HCT116 (cell line): ENCODE measurements around the gene NMNAT3. TPM values are rescaled to one million over a fixed set of nuclear protein-coding genes. Genes with fewer than 3 reads are reported as not detected.

Experiments
- ATAC-seq: fragments of 200-7000 bp; cut with Tn5 transposase; 2 replicates; pipeline ENCODE4 v1.9.1; 2020; ENCODE audit warnings: mild to moderate bottlenecking, moderate library complexity
- BruUV-seq: library from RNA; stranded (reverse); fragments of 400-500 nt; replicated peaks from 2 replicates; lab custom pipeline; 2021; lab: Mats Ljungman, UMichigan
- CTCF ChIA-PET: fragments of 300-600 bp; sonication (Branson Sonifier 250); formaldehyde crosslinking; loops from one replicate; lab custom pipeline; 2021; ENCODE audit warnings: antibody characterized with exemption; lab: Charles Lee
- POLR2A ChIA-PET: fragments of 300-600, 350-600 bp; sonication (Branson Sonifier 250); formaldehyde crosslinking; loops from one replicate; lab custom pipeline; 2021; ENCODE audit warnings: antibody characterized with exemption; lab: Charles Lee
- RAD21 ChIA-PET, 2 experiments: fragments of 300-600 bp; sonication (Branson Sonifier 250); formaldehyde crosslinking; loops; one replicate each; lab custom pipeline; 2023; ENCODE audit warnings: low total read pairs in 2 of 2; ENCODE audit not compliant: uncharacterized antibody in 2 of 2, unreplicated experiment in 2 of 2, low non-redundant PET in 1 of 2; lab: Charles Lee
- DNase-seq: peaks from one replicate; pipeline ENCODE4 v3.0.0-alpha.2; 2010; ENCODE audit warnings: low read depth, low spot score
- H2AFZ ChIP-seq: fragments of 200-600 bp; shearing (Covaris generic), sonication (generic); 2 replicates; pipeline ENCODE4 v1.6.1; 2017; ENCODE audit warnings: low read depth, mixed run types, mixed read lengths, antibody characterized with exemption, low read length; ENCODE audit not compliant: poor library complexity, severe bottlenecking
- H3K27ac ChIP-seq: 2 replicates; pipeline ENCODE4 v1.5.1; 2012; ENCODE audit warnings: low read depth, low read length
- H3K27me3 ChIP-seq: fragments of 200-600 bp; sonication (generic); 2 replicates; pipeline ENCODE4 v1.6.1; 2016; ENCODE audit warnings: mixed run types, low read length, mixed read lengths; ENCODE audit not compliant: insufficient read depth
- H3K36me3 ChIP-seq, 2 experiments: fragments of 200-500 bp in 1 of 2; fragments of 200-600 bp in 1 of 2; sonication (Bioruptor generic) in 1 of 2; sonication (generic) in 1 of 2; 2 replicates each; pipeline versions ENCODE4 v1.5.1 to v1.6.1; 2014 to 2016; ENCODE audit warnings: low read length in 2 of 2, inconsistent platforms in 1 of 2, mixed read lengths in 1 of 2, mixed run types in 1 of 2; ENCODE audit not compliant: insufficient read depth in 2 of 2, control insufficient read depth in 1 of 2
- H3K4me1 ChIP-seq, 2 experiments: fragments of 200-600 bp in 1 of 2; sonication (generic) in 1 of 2; 2 replicates each; pipeline versions ENCODE4 v1.5.1 to v1.6.1; 2012 to 2017; ENCODE audit warnings: low read length in 2 of 2, inconsistent platforms in 1 of 2, mild to moderate bottlenecking in 1 of 2, mixed read lengths in 1 of 2, mixed run types in 1 of 2, moderate library complexity in 1 of 2; ENCODE audit not compliant: insufficient read depth in 2 of 2, control insufficient read depth in 1 of 2
- H3K4me2 ChIP-seq: fragments of 200-600 bp; sonication (generic); 2 replicates; pipeline ENCODE4 v1.6.1; 2017; ENCODE audit warnings: mixed run types, low read length, mixed read lengths
- H3K4me3 ChIP-seq, 2 experiments: fragments of 200-600 bp in 1 of 2; sonication (generic) in 1 of 2; replicated peaks in 1 of 2; 2 replicates each; pipeline ENCODE4 v1.5.1; 2011 to 2016; ENCODE audit warnings: low read length in 2 of 2, control low read depth in 1 of 2, low read depth in 1 of 2, mild to moderate bottlenecking in 1 of 2, mixed read lengths in 1 of 2, mixed run types in 1 of 2
- H3K79me2 ChIP-seq: fragments of 200-600 bp; sonication (generic); 2 replicates; pipeline ENCODE4 v1.6.1; 2017; ENCODE audit warnings: mild to moderate bottlenecking, mixed run types, low read length, moderate library complexity, mixed read lengths; ENCODE audit not compliant: insufficient read depth
- H3K9ac ChIP-seq: fragments of 200-600 bp; sonication (generic); 2 replicates; pipeline ENCODE4 v1.6.1; 2016; ENCODE audit warnings: low read length, mixed read lengths
- H3K9me2 ChIP-seq: fragments of 200-600 bp; sonication (generic), shearing (Covaris generic); 2 replicates; pipeline ENCODE4 v1.6.1; 2017; ENCODE audit warnings: mixed run types, mild to moderate bottlenecking, moderate library complexity; ENCODE audit not compliant: insufficient read depth
- H3K9me3 ChIP-seq, 2 experiments: fragments of 200-500 bp in 1 of 2; fragments of 200-600 bp in 1 of 2; sonication (Bioruptor generic) in 1 of 2; sonication (generic) in 1 of 2; 2 replicates each; pipeline ENCODE4 v1.6.1; 2014 to 2017; ENCODE audit warnings: low read length in 2 of 2, mixed read lengths in 2 of 2, inconsistent platforms in 1 of 2, low read depth in 1 of 2, mild to moderate bottlenecking in 1 of 2, mixed run types in 1 of 2, moderate library complexity in 1 of 2; ENCODE audit not compliant: control insufficient read depth in 1 of 2, insufficient read depth in 1 of 2
- H4K20me1 ChIP-seq: fragments of 200-600 bp; sonication (generic), shearing (Covaris generic); 2 replicates; pipeline ENCODE4 v1.6.1; 2017; ENCODE audit warnings: mixed run types, mild to moderate bottlenecking, moderate library complexity; ENCODE audit not compliant: insufficient read depth
- CBX3 ChIP-seq: IDR thresholded peaks from 2 replicates; pipeline ENCODE4 v1.6.1; 2012; ENCODE audit warnings: low read depth
- CEBPB ChIP-seq: IDR thresholded peaks from 2 replicates; pipeline ENCODE4 v1.6.1; 2012; ENCODE audit warnings: low read depth
- ELF1 ChIP-seq: IDR thresholded peaks from 2 replicates; pipeline ENCODE4 v1.6.1; 2012; ENCODE audit warnings: low read depth, borderline replicate concordance
- EZH2 ChIP-seq: fragments of 200-600 bp; sonication (generic); IDR thresholded peaks from 2 replicates; pipeline ENCODE4 v1.6.1; 2017; ENCODE audit warnings: antibody characterized with exemption, mixed run types
- EZH2phosphoT487 ChIP-seq: fragments of 200-600 bp; IDR thresholded peaks from 2 replicates; pipeline ENCODE4 v1.6.1; 2018; ENCODE audit warnings: antibody characterized with exemption, borderline replicate concordance
- JUND ChIP-seq: IDR thresholded peaks from 2 replicates; pipeline ENCODE4 v1.6.1; 2012
- RAD21 ChIP-seq: IDR thresholded peaks from 2 replicates; pipeline ENCODE4 v1.6.1; 2012; ENCODE audit warnings: low read depth, mild to moderate bottlenecking
- SP1 ChIP-seq: IDR thresholded peaks from 2 replicates; pipeline ENCODE4 v1.6.1; 2012; ENCODE audit warnings: low read depth
- SRF ChIP-seq: IDR thresholded peaks from 2 replicates; pipeline ENCODE4 v1.6.1; 2012; ENCODE audit warnings: low read depth
- TCF7L2 ChIP-seq: IDR thresholded peaks from 2 replicates; pipeline ENCODE4 v1.7.0; 2011; ENCODE audit warnings: borderline replicate concordance, inconsistent platforms; ENCODE audit not compliant: insufficient read depth, insufficient read length; ENCODE audit errors: extremely low read depth
- YY1 ChIP-seq: IDR thresholded peaks from 2 replicates; pipeline ENCODE4 v1.6.1; 2011; ENCODE audit warnings: low read length, low read depth, moderate library complexity, mild to moderate bottlenecking; ENCODE audit not compliant: insufficient replicate concordance; ENCODE audit errors: extremely low read depth
- ZFX ChIP-seq: fragments of 450-650 bp; IDR thresholded peaks from 2 replicates; pipeline ENCODE4 v1.6.1; 2017
- ZNF274 ChIP-seq: fragments of 200-500 bp; sonication (Bioruptor generic); IDR thresholded peaks from 2 replicates; pipeline ENCODE4 v1.6.1; 2014; ENCODE audit warnings: mild to moderate bottlenecking, low read depth, low read length, inconsistent platforms
- intact Hi-C: fragments of 100-400 bp; cut with micrococcal nuclease; formaldehyde crosslinking; loops from 2 replicates; pipeline ENCODE4 v1.10.0; 2022
- total RNA-seq: library from RNA; stranded (reverse); gene quantifications from one replicate; pipeline ENCODE4 v1.2.1, GENCODE V29; 2021; ENCODE audit not compliant: unreplicated experiment
- TF ChIP-seq, protein P1 (sequence below): IDR thresholded peaks from 2 replicates; pipeline ENCODE4 v1.6.1; 2012; ENCODE audit warnings: low read depth
- TF ChIP-seq, protein P2 (sequence below), 3 experiments: fragments of 200-600 bp in 1 of 3; sonication (generic) in 1 of 3; IDR thresholded peaks in 2 of 3; conservative IDR thresholded peaks in 1 of 3; 2 replicates each; pipeline ENCODE4 v1.5.1; 2012 to 2017; ENCODE audit warnings: low read depth in 2 of 3, low read length in 2 of 3, antibody characterized with exemption in 1 of 3, borderline replicate concordance in 1 of 3, control low read depth in 1 of 3, mild to moderate bottlenecking in 1 of 3, mixed read lengths in 1 of 3, mixed run types in 1 of 3, moderate library complexity in 1 of 3; ENCODE audit not compliant: insufficient read depth in 1 of 3

NMNAT3 gene
- total RNA-seq, 1 experiment from 2014 or later, result 5.7 TPM

DNA sequence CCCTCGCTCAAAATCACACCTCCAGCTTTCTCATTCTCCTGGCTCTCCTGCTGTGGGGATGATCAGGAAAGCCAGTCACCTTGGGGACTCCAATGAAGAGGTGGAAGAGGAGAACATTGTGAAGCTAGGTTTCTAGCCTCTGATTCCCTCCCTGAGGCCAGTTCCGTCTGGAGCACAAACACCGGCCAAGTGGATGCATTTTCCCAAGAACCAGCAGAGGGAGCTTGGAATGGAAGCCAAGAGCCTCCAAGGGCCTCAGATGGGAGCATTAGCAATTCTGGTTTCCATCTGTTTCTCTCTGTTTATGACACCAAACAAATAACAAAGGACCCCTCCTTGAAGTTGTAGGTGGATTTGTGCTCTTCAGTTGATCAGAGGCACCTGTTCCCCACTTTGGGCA lies 40.6 kb upstream of the NMNAT3 start:
- ChIA-PET RAD21 (no interaction called here), POLR2A (no interaction called here), CTCF (interaction anchor here (1.6 kb wide), 1 partner anchor 10 kb away, joined by 6 read pairs; no protein-coding TSS in a partner anchor)
- H2AFZ ChIP-seq, result no peak overlapping the region
- H3K9me2 ChIP-seq, result no peaks in the 10 kb centered on the region
- H3K9me3 ChIP-seq, result no peaks in the 10 kb centered on the region
- no peak overlapping the region for H3K9ac ChIP-seq
- peaks cover 74% of the 10 kb centered on the region for H3K27me3 ChIP-seq
- H3K27ac ChIP-seq, result no peak overlapping the region
- H3K4me3 ChIP-seq, result no peak overlapping the region
- DNase-seq (peak; percentile 26), ATAC-seq (peak; percentile 91)
- TF ChIP-seq RAD21 (peak; percentile 39), CEBPB (no peak), EZH2 (no peak), TCF7L2 (no peak), JUND (no peak), SRF (no peak), EZH2phosphoT487 (no peak), CBX3 (no peak), YY1 (no peak), SP1 (no peak), ELF1 (no peak), ZNF274 (no peak), ZFX (no peak)
- TF ChIP-seq, protein P1, sequence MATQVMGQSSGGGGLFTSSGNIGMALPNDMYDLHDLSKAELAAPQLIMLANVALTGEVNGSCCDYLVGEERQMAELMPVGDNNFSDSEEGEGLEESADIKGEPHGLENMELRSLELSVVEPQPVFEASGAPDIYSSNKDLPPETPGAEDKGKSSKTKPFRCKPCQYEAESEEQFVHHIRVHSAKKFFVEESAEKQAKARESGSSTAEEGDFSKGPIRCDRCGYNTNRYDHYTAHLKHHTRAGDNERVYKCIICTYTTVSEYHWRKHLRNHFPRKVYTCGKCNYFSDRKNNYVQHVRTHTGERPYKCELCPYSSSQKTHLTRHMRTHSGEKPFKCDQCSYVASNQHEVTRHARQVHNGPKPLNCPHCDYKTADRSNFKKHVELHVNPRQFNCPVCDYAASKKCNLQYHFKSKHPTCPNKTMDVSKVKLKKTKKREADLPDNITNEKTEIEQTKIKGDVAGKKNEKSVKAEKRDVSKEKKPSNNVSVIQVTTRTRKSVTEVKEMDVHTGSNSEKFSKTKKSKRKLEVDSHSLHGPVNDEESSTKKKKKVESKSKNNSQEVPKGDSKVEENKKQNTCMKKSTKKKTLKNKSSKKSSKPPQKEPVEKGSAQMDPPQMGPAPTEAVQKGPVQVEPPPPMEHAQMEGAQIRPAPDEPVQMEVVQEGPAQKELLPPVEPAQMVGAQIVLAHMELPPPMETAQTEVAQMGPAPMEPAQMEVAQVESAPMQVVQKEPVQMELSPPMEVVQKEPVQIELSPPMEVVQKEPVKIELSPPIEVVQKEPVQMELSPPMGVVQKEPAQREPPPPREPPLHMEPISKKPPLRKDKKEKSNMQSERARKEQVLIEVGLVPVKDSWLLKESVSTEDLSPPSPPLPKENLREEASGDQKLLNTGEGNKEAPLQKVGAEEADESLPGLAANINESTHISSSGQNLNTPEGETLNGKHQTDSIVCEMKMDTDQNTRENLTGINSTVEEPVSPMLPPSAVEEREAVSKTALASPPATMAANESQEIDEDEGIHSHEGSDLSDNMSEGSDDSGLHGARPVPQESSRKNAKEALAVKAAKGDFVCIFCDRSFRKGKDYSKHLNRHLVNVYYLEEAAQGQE, result no peak
- TF ChIP-seq, protein P2, sequence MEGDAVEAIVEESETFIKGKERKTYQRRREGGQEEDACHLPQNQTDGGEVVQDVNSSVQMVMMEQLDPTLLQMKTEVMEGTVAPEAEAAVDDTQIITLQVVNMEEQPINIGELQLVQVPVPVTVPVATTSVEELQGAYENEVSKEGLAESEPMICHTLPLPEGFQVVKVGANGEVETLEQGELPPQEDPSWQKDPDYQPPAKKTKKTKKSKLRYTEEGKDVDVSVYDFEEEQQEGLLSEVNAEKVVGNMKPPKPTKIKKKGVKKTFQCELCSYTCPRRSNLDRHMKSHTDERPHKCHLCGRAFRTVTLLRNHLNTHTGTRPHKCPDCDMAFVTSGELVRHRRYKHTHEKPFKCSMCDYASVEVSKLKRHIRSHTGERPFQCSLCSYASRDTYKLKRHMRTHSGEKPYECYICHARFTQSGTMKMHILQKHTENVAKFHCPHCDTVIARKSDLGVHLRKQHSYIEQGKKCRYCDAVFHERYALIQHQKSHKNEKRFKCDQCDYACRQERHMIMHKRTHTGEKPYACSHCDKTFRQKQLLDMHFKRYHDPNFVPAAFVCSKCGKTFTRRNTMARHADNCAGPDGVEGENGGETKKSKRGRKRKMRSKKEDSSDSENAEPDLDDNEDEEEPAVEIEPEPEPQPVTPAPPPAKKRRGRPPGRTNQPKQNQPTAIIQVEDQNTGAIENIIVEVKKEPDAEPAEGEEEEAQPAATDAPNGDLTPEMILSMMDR (IDR thresholded peaks at IDR 0.05 in 2 of 3, conservative IDR thresholded peaks at IDR 0.05 in 1 of 3; ENCODE audit: borderline replicate concordance in 1 of 3, insufficient read depth in 1 of 3, low read depth in 2 of 3, low read length in 2 of 3), result peak; percentile 12 to 67 (median 59); a peak in 4 of 6 replicates
- H3K79me2 ChIP-seq, result no peaks in the 10 kb centered on the region
- H4K20me1 ChIP-seq, result no peaks in the 10 kb centered on the region
- no TSS peak for BruUV-seq
- no peak overlapping the region for H3K4me2 ChIP-seq
- H3K36me3 ChIP-seq, result no peaks in the 10 kb centered on the region
- intact Hi-C loops, result loop anchor here (10.0 kb wide), 1 partner anchor 316 kb away; no protein-coding TSS in a partner anchor
- no peaks in the 10 kb centered on the region for H3K4me1 ChIP-seq
